Fibroblast of skin of scalp (primary cell): Measurements from ENCODE around the gene IFT88. TPM values are rescaled to one million over a fixed set of nuclear protein-coding genes. Genes with fewer than 3 reads are reported as not detected.
A peak's percentile ranks its signal among the peaks of the same experiment; 100 is the strongest.

ENCODE experiments used
- DNase-seq: peaks from one replicate; pipeline ENCODE4 v3.0.0-alpha.2; 2013
- polyA plus RNA-seq, 2 experiments: library from polyadenylated mRNA; unstranded; fragments of 120-200 nt; gene quantifications; one replicate each; pipeline ENCODE4 v1.2.1, GENCODE V29; 2013; ENCODE audit not compliant: insufficient read length in 2 of 2

The IFT88 gene
- 9.8 TPM for polyA plus RNA-seq (2013, experiment 1 of 2; ENCODE audit: insufficient read length)
- 11.3 TPM for polyA plus RNA-seq (2013, experiment 2 of 2; ENCODE audit: insufficient read length)

DNA sequence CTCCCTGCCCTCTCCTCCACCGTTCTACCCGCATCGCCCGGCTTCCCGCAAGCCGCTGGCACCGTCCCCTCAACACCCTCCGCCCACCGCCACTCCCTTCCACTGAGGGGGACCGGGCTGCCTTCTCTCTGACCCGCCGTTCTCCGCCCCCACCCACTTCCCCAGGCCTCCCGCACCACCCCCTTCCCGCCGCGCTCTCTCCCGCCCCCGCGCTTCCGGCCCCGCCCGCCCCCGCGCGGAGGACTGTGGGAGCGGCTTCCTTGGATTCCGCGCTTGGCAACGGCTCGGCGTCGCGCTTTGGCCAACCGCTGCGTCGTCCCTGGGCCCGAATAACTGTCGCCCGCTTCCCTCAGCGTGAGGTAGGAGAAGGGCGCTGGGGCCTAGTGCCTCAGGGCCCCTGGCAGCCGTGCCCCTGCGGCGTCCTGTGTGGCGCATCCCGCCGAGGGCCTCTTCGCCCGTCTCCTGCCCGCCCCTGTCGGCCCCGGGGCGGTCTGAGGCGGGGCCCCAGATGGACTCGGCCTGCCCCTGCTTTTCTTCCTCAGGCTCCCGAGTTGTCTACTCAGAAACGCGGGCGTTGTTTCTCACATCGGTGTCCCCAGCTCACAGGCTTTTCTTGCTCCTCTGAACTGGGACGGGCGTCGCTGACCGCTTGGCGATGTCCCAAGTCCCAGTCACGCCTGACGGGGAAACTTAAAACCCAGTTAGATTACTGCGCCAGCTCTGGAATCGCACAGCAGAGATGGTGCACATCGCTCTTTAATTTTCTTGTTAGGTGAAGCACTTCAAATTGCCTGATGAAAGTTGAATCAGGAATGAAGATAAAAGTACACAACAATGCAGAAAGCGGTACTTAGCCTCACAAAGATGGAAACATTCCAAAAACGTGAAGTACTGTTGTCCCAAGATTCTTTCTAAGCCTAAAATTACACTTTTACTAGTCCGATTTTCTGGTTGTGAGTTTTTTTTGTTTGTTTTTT, at the start of gene IFT88:
IFT88 (plus strand) TSS at position 260 of the 977 bp plus-strand sequence. CDS start 7,229 bp downstream, outside the sequence.
- peak; percentile 90 for DNase-seq

DNA sequence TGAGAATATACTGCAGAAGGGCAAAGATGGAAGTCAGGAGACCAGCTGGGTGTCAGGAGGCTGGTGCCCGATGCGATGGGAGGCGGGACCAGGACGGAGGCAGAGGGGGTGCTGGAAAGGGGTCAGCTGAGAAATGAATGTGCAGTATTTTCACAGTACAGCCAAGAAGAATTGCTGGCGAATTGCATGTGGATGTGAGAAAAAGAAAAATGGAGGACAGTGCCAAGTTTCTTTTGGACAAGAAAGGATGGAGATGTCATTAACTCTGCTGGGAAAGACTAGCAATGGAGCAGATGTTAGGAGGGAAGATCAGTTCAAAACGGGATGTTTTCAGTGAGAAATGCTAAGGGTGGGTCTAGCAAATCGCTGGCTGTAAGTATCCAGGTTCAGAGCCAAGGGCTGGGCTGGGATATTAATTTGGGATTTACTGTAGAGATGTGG, 48.3 kb upstream of the IFT88 start:
- DNase-seq = no peak

GRCh38 chr13:20519875-20520274, 47.1 kb upstream of the IFT88 start:
- no peak for DNase-seq

- no peak for DNase-seq
Measured at GRCh38 chr13:20521364-20522115, 45.4 kb upstream of the IFT88 start.

DNA sequence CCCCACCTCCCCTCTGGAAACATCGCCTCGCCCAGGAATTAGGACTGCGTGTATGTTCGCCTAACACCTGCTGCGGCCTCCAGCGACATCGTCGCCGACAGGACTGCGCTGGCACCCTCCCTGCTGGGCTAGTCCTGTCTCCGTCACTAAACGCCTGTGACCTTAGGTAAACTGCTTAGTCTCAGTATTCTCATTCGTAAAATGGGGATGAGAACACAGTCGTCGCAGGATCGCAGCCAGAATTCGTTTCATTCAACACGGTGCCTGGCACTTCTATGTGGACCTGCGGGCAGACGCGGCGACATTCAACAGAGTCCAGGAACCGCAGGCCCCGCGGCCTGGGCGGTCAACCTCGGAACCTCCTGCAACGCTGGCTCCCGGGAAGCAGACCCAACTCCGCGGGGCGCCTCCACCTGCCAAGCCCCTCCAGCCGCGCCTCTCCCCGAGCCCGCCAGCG, 41.8 kb upstream of the IFT88 start:
- DNase-seq = no peak

DNA sequence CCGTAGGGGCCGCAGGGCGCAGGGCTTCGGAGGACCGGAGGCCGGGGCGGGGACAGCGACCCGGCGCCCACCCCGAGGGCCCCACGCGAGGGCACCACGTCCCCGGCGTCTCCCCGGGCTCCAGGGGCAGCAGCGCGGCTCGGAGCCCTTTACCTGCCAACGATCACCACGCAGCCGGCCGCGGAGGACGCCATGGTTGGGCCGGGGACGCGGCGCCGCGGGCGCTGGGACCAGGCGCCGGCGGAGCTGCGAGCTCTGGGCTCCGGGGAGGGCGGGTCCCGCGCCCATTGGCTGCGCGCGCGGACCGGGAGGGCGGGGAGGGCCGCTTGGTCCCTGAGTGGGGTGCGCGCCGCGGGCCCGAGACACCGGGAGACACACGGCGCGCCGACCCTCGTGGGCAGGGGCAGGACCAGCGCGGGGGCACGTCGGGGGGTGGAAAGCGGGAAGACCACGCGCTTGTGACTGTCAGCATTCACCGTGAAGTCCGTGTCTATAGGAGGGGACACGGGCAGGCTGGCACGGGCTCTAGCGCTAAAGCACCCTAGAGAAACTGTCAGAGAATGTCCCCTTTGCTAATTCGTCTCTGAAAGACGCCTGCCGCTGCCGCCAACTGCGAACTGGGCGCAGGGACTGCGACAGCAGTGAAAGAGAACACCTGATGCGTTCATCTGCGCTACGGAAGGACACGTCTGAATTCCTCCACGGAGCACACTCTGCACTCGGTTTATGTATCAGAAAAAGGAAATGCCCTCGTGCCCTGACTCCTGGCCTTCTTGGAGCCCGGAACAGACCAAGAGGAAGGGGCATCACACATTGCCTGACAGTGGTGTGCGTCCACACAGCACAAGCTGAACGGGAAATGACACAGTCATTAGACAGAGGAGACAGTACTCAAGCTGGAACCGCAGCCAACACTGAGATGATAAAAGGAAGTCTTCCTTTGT, 41.1 kb upstream of the IFT88 start, which contains the start of gene CRYL1:
CRYL1 (minus strand) TSS at position 257 of the 944 bp plus-strand sequence; CDS start at position 194, 63 bp downstream.
- DNase-seq = peak; percentile 61

DNA sequence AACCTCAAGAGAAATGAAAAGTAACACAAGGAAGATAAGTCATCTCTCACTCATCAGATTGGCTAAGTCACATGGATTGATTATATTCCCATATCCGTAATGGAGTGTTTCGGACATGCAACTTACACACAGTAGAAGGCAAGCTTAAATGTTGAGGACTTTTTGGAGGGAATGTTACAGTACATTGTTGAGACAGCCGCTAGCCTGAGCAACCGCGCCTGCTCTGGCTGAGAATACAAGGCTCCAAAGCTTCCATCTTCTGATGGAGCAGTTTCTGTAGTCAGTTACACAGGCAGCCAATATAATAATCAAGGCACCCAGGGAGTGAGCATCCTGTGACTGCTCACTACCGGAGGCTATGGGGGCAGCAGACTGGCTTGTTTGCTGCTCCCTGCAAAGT, 40.3 kb upstream of the IFT88 start:
- DNase-seq = peak; percentile 3

DNA sequence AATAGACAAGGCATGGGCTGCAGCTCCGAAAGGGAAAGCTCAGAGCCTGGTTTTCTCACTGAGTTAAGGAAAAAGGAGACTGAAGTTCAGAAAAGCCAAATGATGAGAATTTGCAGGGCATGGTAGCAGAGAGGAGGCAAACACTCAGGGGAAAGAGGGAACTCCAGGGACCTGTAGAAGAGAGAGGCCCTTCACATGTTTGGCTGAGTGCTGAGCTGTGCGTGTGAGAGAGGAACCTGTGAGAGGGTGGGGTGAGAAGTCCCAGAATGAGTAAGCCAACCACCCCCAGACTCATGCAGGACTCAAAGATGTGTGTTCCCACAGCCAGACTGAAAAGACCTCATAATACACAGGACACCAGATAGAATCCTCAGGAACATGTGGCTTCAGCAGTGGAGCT, 38.5 kb upstream of the IFT88 start:
- DNase-seq = no peak

DNA sequence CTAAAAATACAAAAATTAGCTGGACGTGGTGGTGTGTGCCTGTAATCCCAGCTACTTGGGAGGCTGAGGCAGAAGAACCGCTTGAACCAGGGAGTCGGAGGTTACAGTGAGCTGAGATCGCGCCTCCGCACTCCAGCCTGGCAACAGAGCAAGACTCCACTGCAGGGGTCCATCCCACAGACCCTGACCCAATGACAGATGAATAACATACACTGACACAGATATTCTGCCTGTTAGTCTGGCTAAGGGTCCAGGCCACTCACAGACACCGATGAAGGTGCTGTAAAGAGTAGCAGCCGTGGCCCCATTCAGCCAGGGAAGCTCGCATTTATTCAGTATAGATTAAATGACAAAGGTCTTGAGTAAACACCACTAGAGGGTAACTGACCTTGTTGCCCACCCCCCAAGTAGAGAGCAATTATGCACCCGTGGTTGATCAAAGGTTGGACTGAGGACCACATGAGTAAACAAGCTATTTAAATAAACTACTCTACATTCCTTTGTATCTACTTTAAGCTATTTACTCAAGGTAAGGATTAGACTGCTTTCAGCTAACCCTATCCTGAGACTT, 32.8 kb upstream of the IFT88 start:
- no peak for DNase-seq

DNA sequence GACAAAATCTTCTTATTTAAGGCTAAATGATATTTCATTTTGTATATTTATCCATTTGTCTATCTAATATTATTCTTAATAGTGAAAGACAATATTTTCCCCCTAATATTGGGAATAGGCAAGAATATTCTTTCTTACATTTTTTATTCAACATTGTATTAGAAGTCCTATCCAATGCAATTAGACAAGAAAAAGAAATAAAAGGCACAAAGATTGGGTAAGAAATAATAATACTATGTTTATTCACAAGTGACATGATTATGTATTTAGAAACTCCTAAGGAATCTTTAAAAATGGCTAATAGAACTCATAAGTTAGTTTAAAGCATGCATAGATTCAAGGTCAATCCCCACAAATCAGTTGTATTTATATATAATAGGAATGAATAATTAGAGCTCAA, 30.0 kb upstream of the IFT88 start:
- no peak for DNase-seq

- no peak for DNase-seq
Measured at GRCh38 chr13:20544201-20544923, 22.6 kb upstream of the IFT88 start.

DNA sequence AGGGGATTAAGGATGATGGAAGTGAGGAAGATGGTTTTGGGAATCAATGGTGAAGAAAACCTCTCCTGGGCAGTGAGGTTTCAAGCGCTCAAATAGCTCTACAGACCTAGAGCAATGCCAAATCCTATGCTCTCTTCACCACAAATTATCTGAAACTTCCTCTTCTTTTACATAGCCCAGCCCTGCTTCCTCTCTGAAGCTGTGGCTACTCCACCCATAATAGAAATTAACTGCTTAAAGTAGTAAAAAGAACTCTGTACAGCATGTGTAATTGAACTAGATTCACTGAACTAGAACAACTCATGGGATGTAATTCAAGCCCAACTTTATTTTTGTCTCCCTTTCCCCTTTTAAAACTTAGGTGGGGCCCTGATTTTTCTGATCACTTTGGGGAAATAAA, 20.4 kb upstream of the IFT88 start:
- no peak for DNase-seq

DNA sequence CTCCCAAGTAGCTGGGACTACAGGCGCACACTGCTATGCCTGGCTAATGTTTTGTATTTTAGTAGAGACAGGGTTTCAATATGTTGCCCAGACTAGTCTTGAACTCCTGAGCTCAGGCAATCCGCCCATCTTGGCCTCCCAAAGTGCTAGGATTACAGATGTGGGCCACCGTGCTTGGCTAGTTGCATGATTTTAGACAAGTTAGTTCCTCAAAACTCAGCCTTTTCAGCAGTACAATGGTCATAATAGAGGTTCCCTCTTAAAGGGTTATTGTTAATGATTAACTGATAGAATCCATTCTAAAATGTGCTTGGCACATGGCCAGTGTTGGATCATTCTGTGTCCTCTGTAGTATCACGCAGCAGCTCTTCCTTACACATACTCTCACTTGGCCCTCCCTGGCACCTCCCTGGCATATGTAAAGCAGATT, 19.5 kb upstream of the IFT88 start:
- no peak for DNase-seq

DNA sequence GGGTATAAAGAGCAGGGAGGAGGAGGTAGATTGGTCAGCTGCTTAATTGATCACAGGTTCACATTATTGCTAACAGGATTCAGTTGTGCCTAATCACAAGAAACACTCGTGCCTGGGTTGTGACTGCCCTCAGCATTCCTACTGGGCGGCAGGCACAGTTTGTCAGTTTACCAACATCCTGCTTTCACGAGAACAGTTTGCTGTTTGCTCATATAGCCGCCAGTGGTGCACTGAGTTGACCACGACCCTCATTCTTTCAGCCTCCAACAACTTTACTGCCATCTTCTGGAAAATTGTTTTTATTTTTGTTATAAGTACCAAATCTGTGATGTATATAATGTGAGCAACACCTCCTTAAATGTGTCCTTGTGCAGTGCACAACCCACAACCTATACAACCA, 16.2 kb upstream of the IFT88 start:
- peak; percentile 18 for DNase-seq

GRCh38 chr13:20553311-20553710, 13.6 kb upstream of the IFT88 start:
- DNase-seq = no peak

- DNase-seq = no peak
Measured at GRCh38 chr13:20558982-20559381, 8.0 kb upstream of the IFT88 start.

GRCh38 chr13:20559659-20560356, 7.1 kb upstream of the IFT88 start:
- DNase-seq = no peak

- DNase-seq = no peak
Measured at GRCh38 chr13:20561741-20562140, 5.2 kb upstream of the IFT88 start.

DNA sequence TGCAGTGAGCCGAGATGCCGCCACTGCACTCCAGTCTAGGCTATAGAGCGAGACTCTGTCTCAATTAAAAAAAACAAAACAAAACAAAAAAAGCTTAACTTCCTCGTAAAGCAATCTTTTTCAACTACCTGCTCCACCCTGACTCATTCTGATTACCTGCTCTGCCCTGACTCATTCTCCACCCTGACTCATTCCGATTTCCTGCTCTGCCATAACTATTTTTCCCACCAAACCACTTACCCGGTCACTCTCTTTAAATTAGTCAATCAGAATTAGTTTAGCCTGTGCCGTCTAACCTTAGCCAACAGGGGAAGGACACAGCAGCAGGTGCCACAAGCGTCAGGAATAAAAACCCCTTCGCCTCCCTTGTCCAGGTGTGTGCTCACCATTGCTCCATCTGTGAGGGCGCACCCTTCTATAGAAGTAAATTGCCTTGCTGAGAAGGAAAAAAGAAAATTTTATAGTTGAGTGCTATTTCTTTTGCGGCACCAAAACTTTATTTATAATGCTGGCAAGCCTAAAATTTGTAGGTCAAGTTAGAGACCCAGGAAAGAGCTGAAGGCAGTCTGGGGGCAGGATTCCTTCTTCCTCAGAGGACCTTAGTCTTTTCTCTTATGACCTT, 1.7 kb upstream of the IFT88 start:
- DNase-seq = no peak

GRCh38 chr13:20566468-20566897, 474 bp upstream of the IFT88 start:
- DNase-seq = no peak
